NCI-H1436 (cell line): ENCODE results near the gene NRG3.
"Not testable (repeated sequence)": the region's sequence is repeated elsewhere in the genome, so short reads cannot be mapped to it uniquely, and the experiment has no call there.

Source experiments
- DNase-seq: peaks from one replicate; lab custom pipeline; 2025; lab: John Stamatoyannopoulos, UW

Gene NRG3

GRCh38 chr10:82916941-82917340, 1041.9 kb downstream of the NRG3 start:
- no peak for DNase-seq

- no peak for DNase-seq
These were observed 1043.0 kb downstream of the NRG3 start for GRCh38 chr10:82918022-82918421.

- no peak for DNase-seq
These were observed 1047.1 kb downstream of the NRG3 start for GRCh38 chr10:82922046-82922445.

DNA sequence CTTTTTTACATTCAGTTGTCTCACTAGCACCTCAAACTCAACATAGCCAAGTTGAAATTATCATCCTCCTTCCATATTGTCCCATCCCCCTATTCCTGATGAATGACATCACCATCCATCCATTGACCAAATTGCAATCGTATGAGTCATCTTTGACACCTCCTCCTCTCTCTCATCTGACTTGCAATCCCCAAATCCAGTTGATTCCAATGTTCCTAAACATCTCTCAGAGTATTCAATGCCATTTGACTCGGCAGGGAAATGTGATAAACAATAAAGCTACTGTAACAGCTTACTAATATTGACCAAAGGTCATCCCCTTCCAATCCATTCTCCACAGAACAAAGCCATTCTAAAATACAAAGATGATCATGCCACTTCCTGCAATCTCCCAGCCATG, 1047.8 kb downstream of the NRG3 start:
- DNase-seq = no peak

- DNase-seq = no peak
These were observed 1049.7 kb downstream of the NRG3 start for GRCh38 chr10:82924711-82925110.

- DNase-seq = no peak
These were observed 1050.6 kb downstream of the NRG3 start for GRCh38 chr10:82925547-82925946.

DNA sequence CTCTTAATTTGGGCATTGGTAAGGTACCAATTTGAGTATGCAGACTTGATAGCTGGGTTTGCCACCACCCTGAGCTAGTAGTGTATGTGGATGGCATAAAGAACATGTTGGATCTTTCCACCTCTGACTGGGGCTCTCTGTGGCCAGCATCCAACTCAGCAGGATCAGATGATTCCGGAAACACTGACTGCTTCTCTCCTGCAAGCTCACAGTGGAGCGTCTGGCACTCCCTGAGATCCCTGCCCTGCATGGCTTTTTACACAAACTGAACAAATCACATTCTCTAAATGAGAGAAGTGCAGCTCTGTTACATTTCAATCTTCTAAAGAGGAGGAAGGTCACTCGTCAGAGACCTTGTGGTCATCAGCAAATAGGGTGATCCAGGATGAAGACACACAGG, 1057.5 kb downstream of the NRG3 start:
- no peak for DNase-seq

- no peak for DNase-seq
These were observed 1059.4 kb downstream of the NRG3 start for GRCh38 chr10:82934429-82934828.

DNA sequence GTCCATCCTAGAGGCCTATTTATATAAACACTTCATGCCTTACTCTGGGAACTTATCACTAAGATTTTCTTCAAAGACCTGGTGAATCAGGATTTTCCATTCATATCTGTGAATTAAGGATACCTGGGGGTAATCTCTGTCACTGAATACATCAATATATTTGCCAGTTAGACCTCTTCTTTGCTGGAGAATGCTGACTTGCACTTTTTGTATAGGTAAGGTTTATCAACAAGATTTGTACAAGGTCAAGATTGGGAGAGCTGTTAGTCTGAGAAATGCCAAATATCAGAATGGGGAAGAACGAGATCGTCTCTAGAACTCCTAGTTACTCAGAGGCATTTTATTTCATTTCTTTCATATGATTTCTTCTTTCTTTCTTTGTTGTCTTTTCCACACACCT, 1060.0 kb downstream of the NRG3 start:
- no peak for DNase-seq

DNA sequence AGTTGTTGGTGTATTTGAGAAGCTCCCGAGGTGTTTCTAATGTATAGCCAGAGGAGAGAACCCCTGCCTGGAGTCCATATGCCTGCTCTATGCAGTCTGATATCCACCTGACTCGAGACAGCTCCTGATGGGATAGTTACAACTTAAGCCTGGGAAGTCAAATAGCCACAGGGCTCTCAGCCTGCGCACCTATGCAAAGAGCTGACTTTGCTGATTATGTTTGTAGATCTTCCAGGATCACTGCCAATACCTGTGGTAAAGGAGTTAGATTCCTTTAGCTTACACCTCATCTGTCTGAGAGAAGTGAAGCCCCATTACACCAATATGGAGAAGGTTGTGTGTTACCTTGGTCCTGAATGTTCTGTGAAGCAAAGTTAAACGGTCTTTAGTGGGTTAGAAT, 1063.3 kb downstream of the NRG3 start:
- no peak for DNase-seq

- no peak for DNase-seq
These were observed 1067.5 kb downstream of the NRG3 start for GRCh38 chr10:82942286-82943099.

DNA sequence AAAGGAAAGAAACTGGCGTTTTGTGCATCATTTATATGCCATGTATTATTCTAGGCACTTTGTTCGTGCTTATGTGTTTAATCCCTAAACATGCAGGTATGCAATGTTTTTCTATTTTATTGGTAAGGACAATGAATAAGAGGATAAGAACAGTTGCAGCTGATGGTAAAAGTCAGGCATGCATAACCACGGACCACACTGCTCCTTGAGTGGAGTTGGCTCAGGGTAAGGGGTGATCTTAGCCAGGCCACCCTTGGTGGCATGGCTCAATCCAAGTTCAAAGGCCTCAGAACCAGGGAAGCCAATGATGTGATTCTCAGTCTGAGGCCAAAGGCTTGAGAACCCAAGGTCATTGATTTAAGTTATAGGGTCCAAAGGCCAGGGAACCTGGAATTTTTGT, 1068.1 kb downstream of the NRG3 start:
- DNase-seq = no peak

GRCh38 chr10:82949816-82950575, 1075.0 kb downstream of the NRG3 start:
- no peak for DNase-seq

GRCh38 chr10:82953331-82953730, 1078.3 kb downstream of the NRG3 start:
- no peak for DNase-seq

- no peak for DNase-seq
These were observed 1078.9 kb downstream of the NRG3 start for GRCh38 chr10:82953909-82954308.

DNA sequence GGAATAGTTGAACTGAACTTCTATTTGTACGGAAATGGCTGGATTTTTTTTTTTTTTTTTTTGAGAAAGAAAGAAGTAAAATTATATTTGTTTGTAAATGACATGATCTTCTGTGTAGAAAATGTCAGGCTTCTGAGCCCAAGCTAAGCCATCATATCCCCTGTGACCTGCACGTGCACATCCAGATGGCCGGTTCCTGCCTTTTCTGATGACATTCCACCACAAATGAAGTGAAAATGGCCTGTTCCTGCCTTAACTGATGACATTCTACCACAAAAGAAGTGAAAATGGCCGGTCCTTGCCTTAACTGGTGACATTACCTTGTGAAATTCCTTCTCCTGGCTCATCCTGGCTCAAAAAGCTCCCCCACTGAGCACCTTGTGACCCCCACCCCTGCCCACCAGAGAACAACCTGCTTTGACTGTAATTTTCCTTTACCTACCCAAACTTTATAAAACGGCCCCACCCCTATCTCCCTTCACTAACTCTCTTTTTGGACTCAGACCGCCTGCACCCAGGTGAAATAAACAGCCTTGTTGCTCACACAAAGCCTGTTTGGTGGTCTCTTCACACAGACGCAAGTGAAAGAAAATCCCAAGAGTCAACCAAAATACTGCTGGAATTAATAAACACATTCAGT, 1085.5 kb downstream of the NRG3 start:
- not testable (repeated sequence) for DNase-seq

- DNase-seq = no peak
These were observed 1086.9 kb downstream of the NRG3 start for GRCh38 chr10:82961864-82962263.

DNA sequence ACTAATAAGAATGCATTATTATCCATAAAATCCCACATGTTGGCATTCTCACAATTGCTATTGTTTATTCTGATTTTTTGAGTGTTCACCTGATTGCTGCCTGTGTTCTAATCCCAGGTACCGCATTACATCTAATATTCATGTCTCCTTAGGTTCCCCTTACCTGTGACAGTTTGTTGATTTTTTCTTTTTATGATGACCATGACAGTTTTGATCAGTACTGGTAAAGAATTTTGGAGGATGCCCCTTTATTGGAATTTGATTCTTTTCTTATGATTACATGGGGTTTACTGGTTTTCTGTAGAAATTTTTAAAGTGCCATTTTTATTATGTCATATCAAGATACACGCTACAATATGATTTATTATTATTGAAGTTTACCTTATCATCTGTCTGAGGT, 1091.1 kb downstream of the NRG3 start:
- DNase-seq = no peak

DNA sequence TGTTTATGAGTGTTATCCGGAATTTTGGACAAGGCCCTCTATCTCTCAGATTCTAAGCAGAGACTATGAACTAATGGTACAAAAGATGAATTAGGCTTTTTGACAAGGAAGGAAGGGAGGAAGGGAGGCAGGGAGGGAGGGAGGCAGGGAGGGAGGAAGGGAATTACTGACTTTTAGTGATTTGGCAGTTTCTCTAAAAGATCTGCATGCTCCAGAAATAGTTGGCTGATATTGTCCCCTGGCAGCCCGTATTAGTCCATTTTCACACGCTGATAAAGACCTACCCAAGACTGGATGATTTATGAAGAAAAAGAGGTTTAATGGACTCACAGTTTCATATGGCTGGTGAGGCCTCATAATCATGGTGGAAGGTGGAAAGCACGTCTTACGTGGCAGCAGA, 1093.5 kb downstream of the NRG3 start:
- no peak for DNase-seq

GRCh38 chr10:82969405-82969804, 1094.4 kb downstream of the NRG3 start:
- no peak for DNase-seq

- no peak for DNase-seq
These were observed 1105.3 kb downstream of the NRG3 start for GRCh38 chr10:82980321-82980720.

DNA sequence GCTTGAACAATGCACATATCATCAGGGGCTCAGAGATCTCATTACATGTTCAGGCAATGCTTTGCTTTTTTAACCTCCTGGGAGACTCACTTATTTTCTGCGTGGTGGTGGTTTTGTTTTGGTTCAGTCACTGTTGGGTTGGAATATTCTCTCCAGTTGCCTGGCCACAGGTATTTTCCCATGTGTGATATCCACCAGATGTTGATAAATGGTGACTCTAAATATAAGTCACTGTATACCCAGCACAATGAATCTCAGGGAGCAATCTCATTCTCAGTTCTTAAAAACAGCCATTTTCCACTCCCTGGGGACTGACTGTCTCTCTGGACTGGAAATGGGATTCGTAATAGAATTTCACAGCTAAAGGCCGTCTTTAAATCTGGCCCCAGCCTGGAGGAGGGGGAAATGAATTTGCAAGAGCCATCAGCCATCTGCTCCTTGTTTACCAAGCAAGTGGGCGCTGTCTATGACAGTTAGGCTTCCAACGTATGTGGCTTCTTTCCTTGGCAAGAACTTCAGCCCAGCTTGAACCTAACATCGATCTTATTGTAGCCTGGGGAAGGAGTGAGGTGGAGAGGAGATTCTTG, 1106.2 kb downstream of the NRG3 start:
- no peak for DNase-seq
